Muscle layer of duodenum (tissue), 2 donors: ENCODE data around the gene RAD51AP1.

Experiments
- H3K27ac ChIP-seq: one replicate; pipeline ENCODE4 v1.7.0; 2013; ENCODE audit warnings: mild to moderate bottlenecking, low read length
- H3K27me3 ChIP-seq: one replicate; pipeline ENCODE4 v1.7.0; 2013; ENCODE audit warnings: low read depth, mild to moderate bottlenecking, control low read depth, low read length
- H3K36me3 ChIP-seq, 2 donors: one replicate each; pipeline ENCODE4 v1.7.0; 2013; ENCODE audit warnings: low read length in 2 of 2, control low read depth in 1 of 2, mild to moderate bottlenecking in 1 of 2; ENCODE audit not compliant: insufficient read depth in 2 of 2, control insufficient read depth in 1 of 2
- H3K4me1 ChIP-seq, 2 donors: one replicate each; pipeline ENCODE4 v1.7.0; 2013; ENCODE audit warnings: low read length in 2 of 2, mild to moderate bottlenecking in 2 of 2, control low read depth in 1 of 2, moderate library complexity in 1 of 2; ENCODE audit not compliant: insufficient read depth in 2 of 2, control insufficient read depth in 1 of 2
- H3K4me3 ChIP-seq, 2 donors: one replicate each; pipeline ENCODE4 v1.7.0; 2013; ENCODE audit warnings: low read length in 2 of 2, low read depth in 1 of 2, mild to moderate bottlenecking in 1 of 2
- H3K9me3 ChIP-seq, 2 donors: one replicate each; pipeline ENCODE4 v1.7.0; 2013; ENCODE audit warnings: low read length in 2 of 2, control low read depth in 1 of 2, mild to moderate bottlenecking in 1 of 2; ENCODE audit not compliant: control insufficient read depth in 1 of 2
- donor health status: healthy.

Gene RAD51AP1

GRCh38 chr12:4572680-4573079 is 34.0 kb downstream of the RAD51AP1 start:
- H3K4me1 ChIP-seq, result no peaks in the 10 kb centered on the region
- H3K27ac ChIP-seq, result no peak overlapping the region
- no peaks in the 10 kb centered on the region for H3K9me3 ChIP-seq
- H3K36me3 ChIP-seq, result no peaks in the 10 kb centered on the region
- H3K4me3 ChIP-seq, result no peak overlapping the region
- H3K27me3 ChIP-seq, result no peaks in the 10 kb centered on the region

GRCh38 chr12:4579305-4580102 is 40.8 kb downstream of the RAD51AP1 start:
- Histone ChIP-seq H3K36me3 (no peaks in the 10 kb centered on the region), H3K27me3 (no peaks in the 10 kb centered on the region), H3K9me3 (no peaks in the 10 kb centered on the region), H3K27ac (no peak overlapping the region), H3K4me3 (no peak overlapping the region), H3K4me1 (no peaks in the 10 kb centered on the region)

- H3K9me3 ChIP-seq, result no peaks in the 10 kb centered on the region
- H3K4me3 ChIP-seq, result no peak overlapping the region
- no peaks in the 10 kb centered on the region for H3K27me3 ChIP-seq
- H3K4me1 ChIP-seq, result no peaks in the 10 kb centered on the region
- no peaks in the 10 kb centered on the region for H3K36me3 ChIP-seq
- H3K27ac ChIP-seq, result no peak overlapping the region
These were observed 41.6 kb downstream of the RAD51AP1 start for GRCh38 chr12:4580281-4580688.

GRCh38 chr12:4584281-4584680 is 45.6 kb downstream of the RAD51AP1 start:
- H3K4me1 ChIP-seq, result no peaks in the 10 kb centered on the region
- no peaks in the 10 kb centered on the region for H3K27me3 ChIP-seq
- H3K27ac ChIP-seq, result no peak overlapping the region
- no peaks in the 10 kb centered on the region for H3K36me3 ChIP-seq
- H3K9me3 ChIP-seq, result no peaks in the 10 kb centered on the region
- no peak overlapping the region for H3K4me3 ChIP-seq

- Histone ChIP-seq H3K36me3 (no peaks in the 10 kb centered on the region), H3K4me1 (no peaks in the 10 kb centered on the region), H3K9me3 (no peaks in the 10 kb centered on the region), H3K27me3 (no peaks in the 10 kb centered on the region), H3K27ac (no peak overlapping the region), H3K4me3 (no peak overlapping the region)
These were observed 46.2 kb downstream of the RAD51AP1 start for GRCh38 chr12:4584896-4585295.

- Histone ChIP-seq H3K27ac (no peak overlapping the region), H3K4me1 (no peaks in the 10 kb centered on the region), H3K36me3 (no peaks in the 10 kb centered on the region), H3K4me3 (no peak overlapping the region), H3K9me3 (no peaks in the 10 kb centered on the region), H3K27me3 (no peaks in the 10 kb centered on the region)
These were observed 47.8 kb downstream of the RAD51AP1 start for GRCh38 chr12:4586500-4586899.

- Histone ChIP-seq H3K4me1 (no peaks in the 10 kb centered on the region), H3K4me3 (no peak overlapping the region), H3K9me3 (no peaks in the 10 kb centered on the region), H3K36me3 (no peaks in the 10 kb centered on the region), H3K27me3 (no peaks in the 10 kb centered on the region), H3K27ac (no peak overlapping the region)
These were observed 48.4 kb downstream of the RAD51AP1 start for GRCh38 chr12:4587108-4587507.

GRCh38 chr12:4588916-4589315 is 50.2 kb downstream of the RAD51AP1 start:
- Histone ChIP-seq H3K4me3 (no peak overlapping the region), H3K36me3 (no peaks in the 10 kb centered on the region), H3K27ac (no peak overlapping the region), H3K4me1 (no peaks in the 10 kb centered on the region), H3K27me3 (no peaks in the 10 kb centered on the region), H3K9me3 (no peaks in the 10 kb centered on the region)

GRCh38 chr12:4589941-4590340 is 51.3 kb downstream of the RAD51AP1 start:
- H3K4me3 ChIP-seq, result no peak overlapping the region
- no peaks in the 10 kb centered on the region for H3K9me3 ChIP-seq
- H3K27me3 ChIP-seq, result no peaks in the 10 kb centered on the region
- H3K36me3 ChIP-seq, result no peaks in the 10 kb centered on the region
- no peaks in the 10 kb centered on the region for H3K4me1 ChIP-seq
- H3K27ac ChIP-seq, result no peak overlapping the region

- H3K36me3 ChIP-seq, result no peaks in the 10 kb centered on the region
- H3K4me3 ChIP-seq, result no peak overlapping the region
- no peaks in the 10 kb centered on the region for H3K27me3 ChIP-seq
- no peaks in the 10 kb centered on the region for H3K9me3 ChIP-seq
- no peak overlapping the region for H3K27ac ChIP-seq
- no peaks in the 10 kb centered on the region for H3K4me1 ChIP-seq
These were observed 52.5 kb downstream of the RAD51AP1 start for GRCh38 chr12:4591180-4591687.

- Histone ChIP-seq H3K27ac (no peak overlapping the region), H3K27me3 (no peaks in the 10 kb centered on the region), H3K9me3 (no peaks in the 10 kb centered on the region), H3K36me3 (no peaks in the 10 kb centered on the region), H3K4me3 (no peak overlapping the region), H3K4me1 (no peaks in the 10 kb centered on the region)
These were observed 57.2 kb downstream of the RAD51AP1 start for GRCh38 chr12:4595881-4596280.

- H3K4me1 ChIP-seq, result peaks cover 0 to 17% of the 10 kb centered on the region in 2 donors
- H3K27ac ChIP-seq, result no peak overlapping the region
- H3K4me3 ChIP-seq, result no peak overlapping the region
- no peaks in the 10 kb centered on the region for H3K27me3 ChIP-seq
- no peaks in the 10 kb centered on the region for H3K9me3 ChIP-seq
- H3K36me3 ChIP-seq, result no peaks in the 10 kb centered on the region
These were observed 64.7 kb downstream of the RAD51AP1 start for GRCh38 chr12:4603421-4603820.
